Medulla oblongata (tissue), 1 donor: ENCODE results near the gene ID4.

ENCODE experiments used
- DNase-seq: peaks from one replicate; pipeline ENCODE4 v3.0.0-alpha.2; 2015; ENCODE audit errors: extremely low spot score

Gene ID4

GRCh38 chr6:19860235-19860877 lies 23.2 kb downstream of the ID4 start:
- no peak for DNase-seq

GRCh38 chr6:19864285-19864684 lies 27.1 kb downstream of the ID4 start:
- no peak for DNase-seq

- no peak for DNase-seq
Measured at GRCh38 chr6:19865178-19865577, 28.0 kb downstream of the ID4 start.

- DNase-seq: no peak
Measured at GRCh38 chr6:19866173-19866984, 29.2 kb downstream of the ID4 start.

- DNase-seq: no peak
Measured at GRCh38 chr6:19866985-19867627, 29.9 kb downstream of the ID4 start.

- no peak for DNase-seq
Measured at GRCh38 chr6:19869464-19869863, 32.3 kb downstream of the ID4 start.

- DNase-seq: no peak
Measured at GRCh38 chr6:19870322-19870721, 33.2 kb downstream of the ID4 start.

GRCh38 chr6:19873031-19873430 lies 35.9 kb downstream of the ID4 start:
- DNase-seq: no peak

- no peak for DNase-seq
Measured at GRCh38 chr6:19876672-19877071, 39.5 kb downstream of the ID4 start.

- DNase-seq: no peak
Measured at GRCh38 chr6:19879663-19880062, 42.5 kb downstream of the ID4 start.

GRCh38 chr6:19880066-19880465 lies 42.9 kb downstream of the ID4 start:
- DNase-seq: no peak

GRCh38 chr6:19891451-19891850 lies 54.3 kb downstream of the ID4 start:
- no peak for DNase-seq
